Measurements from ENCODE around the gene MTPN.

MTPN gene

DNA sequence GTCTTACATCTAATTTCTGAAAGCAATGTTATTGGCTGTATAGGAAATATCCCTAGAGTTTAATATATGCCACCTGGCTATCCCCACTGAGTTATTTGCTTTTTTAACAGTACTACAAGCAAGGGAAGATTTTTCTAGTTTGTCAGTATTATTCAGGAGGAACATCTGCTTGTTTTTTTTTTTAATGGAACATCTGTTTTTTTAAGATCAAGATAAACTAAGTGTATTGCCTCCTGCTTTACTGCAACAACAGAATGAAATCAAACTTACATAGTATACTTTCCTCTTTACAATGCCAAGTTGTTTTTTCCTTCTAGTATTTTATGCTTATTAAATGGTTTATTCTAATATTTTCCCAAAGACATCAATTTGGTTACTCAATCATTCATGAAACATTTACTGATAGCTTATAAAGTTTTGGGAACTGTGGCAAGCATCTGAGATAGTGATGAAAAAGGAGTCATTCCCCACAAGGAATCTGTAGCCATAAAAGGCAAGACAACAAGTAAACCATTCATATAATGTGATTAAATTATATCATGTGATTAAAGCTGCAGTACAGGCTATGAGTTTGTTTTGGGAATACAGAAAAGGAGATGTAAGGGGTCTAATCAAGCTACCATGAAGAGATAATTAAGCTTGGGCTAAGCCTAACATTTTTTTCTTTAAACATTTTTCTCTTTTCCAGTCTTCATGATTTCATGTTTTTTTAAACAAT lies 17.4 kb downstream of the MTPN start:
- no peak overlapping the region for H3K4me3 ChIP-seq (ENCODE audit: low read length)
- DNase-seq (ENCODE audit: low read depth): no peak
- TF ChIP-seq, protein P1, sequence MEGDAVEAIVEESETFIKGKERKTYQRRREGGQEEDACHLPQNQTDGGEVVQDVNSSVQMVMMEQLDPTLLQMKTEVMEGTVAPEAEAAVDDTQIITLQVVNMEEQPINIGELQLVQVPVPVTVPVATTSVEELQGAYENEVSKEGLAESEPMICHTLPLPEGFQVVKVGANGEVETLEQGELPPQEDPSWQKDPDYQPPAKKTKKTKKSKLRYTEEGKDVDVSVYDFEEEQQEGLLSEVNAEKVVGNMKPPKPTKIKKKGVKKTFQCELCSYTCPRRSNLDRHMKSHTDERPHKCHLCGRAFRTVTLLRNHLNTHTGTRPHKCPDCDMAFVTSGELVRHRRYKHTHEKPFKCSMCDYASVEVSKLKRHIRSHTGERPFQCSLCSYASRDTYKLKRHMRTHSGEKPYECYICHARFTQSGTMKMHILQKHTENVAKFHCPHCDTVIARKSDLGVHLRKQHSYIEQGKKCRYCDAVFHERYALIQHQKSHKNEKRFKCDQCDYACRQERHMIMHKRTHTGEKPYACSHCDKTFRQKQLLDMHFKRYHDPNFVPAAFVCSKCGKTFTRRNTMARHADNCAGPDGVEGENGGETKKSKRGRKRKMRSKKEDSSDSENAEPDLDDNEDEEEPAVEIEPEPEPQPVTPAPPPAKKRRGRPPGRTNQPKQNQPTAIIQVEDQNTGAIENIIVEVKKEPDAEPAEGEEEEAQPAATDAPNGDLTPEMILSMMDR (conservative IDR thresholded peaks at IDR 0.05; ENCODE audit: low read length): no peak

DNA sequence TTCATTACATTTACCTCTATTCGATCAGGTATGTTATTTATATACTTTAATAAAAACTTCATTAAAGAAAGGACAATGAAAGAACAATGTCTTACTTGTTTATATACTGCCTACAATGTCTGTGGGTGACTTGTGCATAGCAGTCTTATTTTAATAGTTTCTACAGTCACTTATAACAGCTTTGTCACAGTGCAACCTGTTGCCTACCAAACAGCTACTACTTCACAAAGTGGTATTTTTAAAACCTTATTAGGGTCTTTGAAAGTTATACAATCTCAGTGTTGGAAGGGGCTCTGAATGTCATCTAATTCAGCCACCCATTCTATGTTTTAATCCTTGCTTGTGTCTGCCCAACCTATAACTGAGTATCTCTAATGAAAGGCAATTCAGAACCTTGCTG lies 19.0 kb downstream of the MTPN start:
- no peak for DNase-seq (ENCODE audit: low read depth)
- TF ChIP-seq, protein P1 (conservative IDR thresholded peaks at IDR 0.05; ENCODE audit: low read length): no peak
- no peak overlapping the region for H3K4me3 ChIP-seq (ENCODE audit: low read length)

GRCh38 chr7:135957627-135958026 lies 19.5 kb downstream of the MTPN start:
- TF ChIP-seq, protein P1 (conservative IDR thresholded peaks at IDR 0.05; ENCODE audit: low read length): no peak
- no peak for DNase-seq (ENCODE audit: low read depth)
- no peak overlapping the region for H3K4me3 ChIP-seq (ENCODE audit: low read length)

DNA sequence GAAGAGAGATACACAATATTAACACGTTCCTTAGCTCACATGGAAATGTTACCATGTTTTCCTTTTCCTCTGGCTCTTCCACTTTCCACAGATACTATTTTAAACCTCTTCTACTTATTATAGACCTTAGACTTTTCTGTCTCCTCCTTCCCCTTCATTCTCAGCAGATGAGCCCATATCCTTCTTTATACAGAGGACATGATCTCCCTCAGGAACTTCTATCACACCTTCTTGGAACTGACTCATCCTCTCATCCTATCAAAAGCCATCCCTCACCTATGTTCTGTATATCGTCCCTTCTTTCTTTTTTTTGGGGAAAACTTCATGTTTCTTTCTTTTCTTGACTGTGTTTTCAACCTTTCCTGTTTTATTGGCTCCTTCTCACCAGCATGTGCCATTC lies 20.8 kb downstream of the MTPN start:
- DNase-seq (ENCODE audit: low read depth): no peak
- TF ChIP-seq, protein P1 (conservative IDR thresholded peaks at IDR 0.05; ENCODE audit: low read length): no peak
- H3K4me3 ChIP-seq (ENCODE audit: low read length): no peak overlapping the region

GRCh38 chr7:135950972-135951371 lies 26.2 kb downstream of the MTPN start:
- no peak overlapping the region for H3K4me3 ChIP-seq (ENCODE audit: low read length)
- TF ChIP-seq, protein P1 (conservative IDR thresholded peaks at IDR 0.05; ENCODE audit: low read length): no peak
- no peak for DNase-seq (ENCODE audit: low read depth)

DNA sequence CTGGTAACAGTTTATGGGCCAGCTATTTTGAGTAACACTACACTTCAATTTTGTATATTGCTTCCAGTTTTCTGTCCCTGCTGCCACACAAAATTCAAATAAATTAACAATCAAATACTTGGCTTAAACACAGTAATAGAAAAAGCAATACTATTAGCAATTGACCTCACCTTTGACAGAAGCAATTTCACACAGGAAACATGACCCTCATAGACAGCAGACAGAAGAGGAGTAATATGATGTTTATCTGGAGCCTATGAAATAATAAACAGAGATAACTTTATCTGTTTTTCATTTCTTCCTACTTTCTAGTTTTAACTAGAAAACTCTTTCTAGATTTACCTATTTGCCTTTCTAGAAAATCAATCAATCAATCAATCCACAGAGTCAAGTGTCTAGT lies 26.7 kb downstream of the MTPN start:
- TF ChIP-seq, protein P1 (conservative IDR thresholded peaks at IDR 0.05; ENCODE audit: low read length): no peak
- no peak overlapping the region for H3K4me3 ChIP-seq (ENCODE audit: low read length)
- DNase-seq (ENCODE audit: low read depth): no peak

DNA sequence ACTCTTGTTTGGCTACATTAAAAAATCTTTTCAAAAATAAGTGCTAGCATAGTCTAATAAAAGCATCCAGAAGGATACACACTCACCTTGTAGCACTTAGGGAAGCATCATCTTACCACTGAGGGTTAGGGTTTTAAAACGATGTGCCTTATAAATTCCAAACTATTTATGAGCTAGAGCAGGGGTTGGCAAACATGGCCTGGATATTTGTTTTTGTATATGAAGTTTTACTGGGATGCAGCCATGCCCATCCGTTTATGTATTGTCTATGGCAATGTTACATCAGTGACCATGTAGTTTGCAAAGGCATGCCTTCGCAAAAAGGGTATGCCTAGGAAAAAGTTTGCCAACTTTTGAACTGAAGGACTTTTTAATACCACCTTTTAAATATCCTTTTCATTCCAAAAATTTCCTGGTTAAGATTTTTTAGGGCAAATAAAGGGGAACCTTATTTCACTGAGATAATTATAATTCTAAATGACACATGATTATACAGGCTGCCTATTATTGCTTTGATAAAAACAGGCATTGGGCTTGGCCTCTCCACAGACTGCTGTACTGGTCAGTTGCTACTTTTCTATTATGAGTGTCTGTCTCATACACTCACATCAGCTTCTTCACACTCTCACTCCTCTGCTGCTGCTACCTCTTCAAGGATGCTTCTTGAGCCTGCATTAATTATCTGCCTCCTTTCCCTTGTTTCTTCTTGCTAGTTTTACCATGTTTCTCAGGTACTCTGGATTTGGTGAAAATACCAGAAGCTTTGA lies 30.7 kb downstream of the MTPN start:
- TF ChIP-seq, protein P1 (conservative IDR thresholded peaks at IDR 0.05; ENCODE audit: low read length): no peak
- no peak for DNase-seq (ENCODE audit: low read depth)
- no peak overlapping the region for H3K4me3 ChIP-seq (ENCODE audit: low read length)
